ENCODE results near the gene RABGAP1L.
"Not testable (repeated sequence)": the region's sequence is repeated elsewhere in the genome, so short reads cannot be mapped to it uniquely, and the experiment has no call there.

The RABGAP1L gene

DNA sequence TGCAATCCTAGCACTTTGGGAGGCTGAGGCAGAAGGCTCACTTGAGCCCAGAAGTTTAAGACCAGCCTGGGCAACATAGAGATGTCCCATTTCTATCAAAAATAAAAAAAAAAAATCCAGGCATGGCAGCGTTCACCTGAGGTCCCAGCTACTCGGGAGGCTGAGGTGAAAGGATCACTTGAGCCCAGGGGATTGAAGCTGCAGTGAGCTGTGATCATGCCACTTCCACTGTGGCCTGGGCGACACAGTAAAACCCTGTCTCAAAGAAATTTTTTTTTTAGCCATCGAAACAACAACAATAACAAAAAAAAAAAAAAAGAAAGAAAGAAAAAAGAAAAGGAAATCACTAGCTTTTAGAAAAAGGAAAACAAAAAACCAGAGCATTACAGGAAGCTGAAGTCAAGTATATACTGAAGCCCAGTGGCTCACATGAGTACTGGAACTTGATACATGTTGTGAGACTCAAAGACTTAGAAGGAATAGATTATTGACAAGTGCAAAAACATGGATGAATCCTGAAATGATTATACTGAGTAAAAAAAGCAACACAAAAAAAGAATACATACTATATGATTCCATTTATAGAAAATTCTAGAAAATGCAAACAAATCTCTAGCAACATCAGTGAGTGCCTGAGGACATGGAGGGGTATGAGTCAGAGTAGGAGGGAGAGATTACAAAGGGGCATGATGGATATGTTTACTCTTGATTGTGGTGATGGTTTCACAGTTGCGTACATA is 6.1 kb upstream of the RABGAP1L start:
- no peak overlapping the region for H3K4me3 ChIP-seq (ENCODE audit: low read depth, low read length)

DNA sequence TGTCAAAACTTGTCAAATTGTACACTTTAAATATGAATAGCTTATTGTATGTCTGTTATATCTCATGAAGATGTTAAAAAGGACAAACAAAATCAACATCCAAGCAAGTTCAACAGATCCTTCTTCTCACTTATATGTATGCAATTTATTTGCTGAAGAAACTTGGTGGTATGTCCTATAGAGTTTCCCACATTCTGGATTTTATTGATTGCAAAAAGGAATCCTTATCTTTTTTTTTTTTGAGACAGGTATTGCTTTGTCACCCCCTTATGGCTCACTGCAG is 5.6 kb upstream of the RABGAP1L start:
- H3K4me3 ChIP-seq (ENCODE audit: low read depth, low read length): no peak overlapping the region

DNA sequence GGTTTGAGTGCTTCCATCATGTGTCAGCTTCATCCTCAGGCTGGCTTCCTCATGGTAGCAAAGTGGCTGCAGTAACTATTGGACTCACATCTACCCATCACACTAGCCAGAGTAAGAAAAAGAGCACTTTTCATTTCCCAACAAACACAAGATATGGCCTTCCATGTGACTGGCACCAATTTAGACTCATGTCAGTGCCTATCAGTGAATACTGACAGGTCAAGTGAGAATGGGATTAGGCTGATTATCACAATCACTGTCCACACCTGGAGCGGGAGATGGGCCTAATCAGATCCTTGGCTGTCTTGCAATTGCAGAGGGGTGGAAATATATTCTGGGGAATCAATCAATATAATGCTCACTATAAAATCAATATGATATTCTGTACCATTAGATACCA is 2.9 kb upstream of the RABGAP1L start:
- H3K4me3 ChIP-seq (ENCODE audit: low read depth, low read length): no peak overlapping the region

DNA sequence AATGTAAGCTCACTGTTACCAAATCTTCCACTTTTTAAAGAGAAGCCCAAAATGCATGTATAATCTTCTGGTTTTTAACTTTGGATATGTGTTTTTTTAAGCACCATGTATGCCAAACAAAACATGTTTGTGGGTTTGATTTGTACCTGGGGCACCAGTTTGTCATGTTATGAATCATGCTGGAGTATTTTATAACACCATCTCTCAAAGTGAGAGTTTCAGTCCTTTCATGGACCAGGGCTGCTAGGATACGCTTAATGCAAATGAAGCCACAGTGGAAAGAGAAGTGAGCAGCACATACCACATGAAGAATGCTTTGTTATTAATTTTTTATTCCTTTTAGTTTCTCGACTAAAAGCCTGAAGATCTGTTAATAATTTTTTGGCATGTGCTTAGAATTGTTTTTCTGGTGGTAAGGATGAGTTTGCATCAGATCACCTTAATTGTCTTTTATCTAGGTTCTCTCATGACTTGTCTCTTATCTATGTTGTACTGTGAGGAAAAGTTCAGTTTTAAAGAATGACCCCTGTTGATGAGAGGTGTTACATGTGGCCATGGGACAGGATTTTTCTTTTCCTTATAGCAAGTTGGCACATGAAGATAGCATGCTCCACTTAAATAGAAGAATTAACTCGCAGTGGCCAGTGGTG is 2.0 kb upstream of the RABGAP1L start:
- no peak overlapping the region for H3K4me3 ChIP-seq (ENCODE audit: low read depth, low read length)

DNA sequence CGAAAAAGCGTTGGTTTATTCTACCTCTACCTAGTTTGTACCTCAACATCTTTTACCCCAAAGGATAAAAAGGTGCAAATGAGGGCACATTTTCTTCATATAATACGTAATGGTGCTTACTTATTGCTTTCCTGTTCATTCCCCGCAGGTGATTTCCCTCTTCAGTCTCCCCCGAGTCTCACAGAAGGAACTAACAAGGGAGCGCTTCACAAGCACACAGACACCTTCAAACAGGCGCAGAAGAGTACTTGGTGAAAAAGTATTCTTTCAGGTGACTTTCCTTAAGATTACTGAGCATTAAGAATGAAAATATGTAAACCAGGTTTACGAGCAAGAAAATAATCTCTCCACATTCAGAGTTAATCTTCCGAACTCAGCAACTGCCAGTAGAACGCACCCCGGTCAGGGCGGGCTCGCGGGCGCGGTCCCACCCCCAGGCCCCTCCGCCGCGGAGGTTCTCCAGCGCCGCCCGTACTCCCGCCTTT is 511 bp upstream of the RABGAP1L start:
- H3K4me3 ChIP-seq (ENCODE audit: low read depth, low read length): peak overlapping the region; percentile 81

DNA sequence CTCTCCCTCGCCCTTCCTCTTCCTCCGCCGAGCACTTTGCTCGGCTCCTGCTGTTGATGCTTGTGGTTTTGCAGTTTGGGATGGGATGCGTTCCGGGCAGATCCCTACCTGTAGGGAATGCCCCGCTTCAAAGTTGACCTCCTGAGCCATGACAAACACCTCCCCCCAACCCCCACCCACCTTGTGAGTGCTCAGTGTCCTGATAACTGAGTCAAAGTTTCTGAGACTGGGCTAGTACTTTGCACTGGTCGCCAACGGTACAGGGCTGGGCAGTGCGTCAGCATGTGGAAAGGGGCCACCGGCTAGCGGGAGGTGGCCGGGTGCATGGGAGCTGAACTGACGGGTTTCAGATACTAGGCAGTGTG is 771 bp downstream of the RABGAP1L start:
- peak overlapping the region; percentile 81 for H3K4me3 ChIP-seq (ENCODE audit: low read depth, low read length)

DNA sequence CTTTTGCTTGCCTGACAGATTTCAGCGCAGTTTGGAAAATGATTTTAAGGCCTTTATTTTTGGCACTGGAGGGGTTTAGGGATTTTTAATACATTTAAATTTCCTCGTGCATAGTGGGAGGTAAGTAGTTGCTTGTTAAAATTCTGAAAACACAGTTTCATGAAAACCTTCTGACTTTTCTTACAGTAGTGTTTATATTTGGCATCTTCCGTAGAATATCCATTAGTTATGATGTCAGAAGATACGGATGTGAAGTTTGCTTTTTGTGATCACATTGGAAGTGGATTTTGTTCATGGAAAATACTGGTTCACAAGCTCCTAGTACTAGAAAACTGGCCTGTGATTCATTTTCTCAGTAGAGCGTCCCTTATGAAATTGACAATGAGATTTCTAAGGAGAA is 1.3 kb downstream of the RABGAP1L start:
- H3K4me3 ChIP-seq (ENCODE audit: low read depth, low read length): peak overlapping the region; percentile 81

DNA sequence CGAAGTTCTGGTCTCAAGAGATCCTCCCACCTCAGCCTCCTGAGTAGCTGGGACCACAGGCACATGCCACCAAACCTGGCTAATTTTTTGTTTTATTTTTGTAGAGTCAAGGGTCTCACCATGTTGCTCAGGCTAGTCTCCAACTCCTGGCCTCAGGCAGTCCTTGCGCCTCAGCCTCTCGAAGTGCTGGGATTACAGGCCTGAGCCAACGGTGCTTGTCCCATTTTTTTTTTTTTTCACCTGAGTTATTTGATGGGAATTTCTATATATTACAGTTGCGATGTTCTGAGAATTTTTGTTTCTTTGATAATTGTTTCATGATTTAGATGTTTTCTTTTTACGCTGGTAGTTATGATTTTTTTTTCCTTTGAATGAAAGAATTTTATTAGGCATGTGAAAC is 2.5 kb downstream of the RABGAP1L start:
- H3K4me3 ChIP-seq (ENCODE audit: low read depth, low read length): no peak overlapping the region

DNA sequence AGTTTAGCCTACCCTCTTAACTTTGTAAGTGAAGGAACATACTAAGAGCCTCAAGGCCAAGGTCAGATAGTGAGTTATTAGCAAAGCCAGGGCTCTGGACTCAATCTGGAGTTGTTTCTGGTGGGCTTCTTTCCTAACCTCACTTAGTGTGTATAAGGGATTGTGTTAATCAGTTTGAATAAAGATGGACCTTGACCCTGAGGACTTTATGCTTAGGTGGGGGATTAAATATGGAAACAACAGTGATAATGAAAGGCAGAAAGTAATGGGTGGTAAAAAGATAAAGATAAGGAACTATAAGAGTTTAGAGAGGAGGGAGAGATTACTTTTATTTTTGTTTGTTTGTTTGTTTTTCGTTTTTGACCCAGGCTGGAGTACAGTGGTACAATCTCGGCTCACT is 5.5 kb downstream of the RABGAP1L start:
- H3K4me3 ChIP-seq (ENCODE audit: low read depth, low read length): no peak overlapping the region

DNA sequence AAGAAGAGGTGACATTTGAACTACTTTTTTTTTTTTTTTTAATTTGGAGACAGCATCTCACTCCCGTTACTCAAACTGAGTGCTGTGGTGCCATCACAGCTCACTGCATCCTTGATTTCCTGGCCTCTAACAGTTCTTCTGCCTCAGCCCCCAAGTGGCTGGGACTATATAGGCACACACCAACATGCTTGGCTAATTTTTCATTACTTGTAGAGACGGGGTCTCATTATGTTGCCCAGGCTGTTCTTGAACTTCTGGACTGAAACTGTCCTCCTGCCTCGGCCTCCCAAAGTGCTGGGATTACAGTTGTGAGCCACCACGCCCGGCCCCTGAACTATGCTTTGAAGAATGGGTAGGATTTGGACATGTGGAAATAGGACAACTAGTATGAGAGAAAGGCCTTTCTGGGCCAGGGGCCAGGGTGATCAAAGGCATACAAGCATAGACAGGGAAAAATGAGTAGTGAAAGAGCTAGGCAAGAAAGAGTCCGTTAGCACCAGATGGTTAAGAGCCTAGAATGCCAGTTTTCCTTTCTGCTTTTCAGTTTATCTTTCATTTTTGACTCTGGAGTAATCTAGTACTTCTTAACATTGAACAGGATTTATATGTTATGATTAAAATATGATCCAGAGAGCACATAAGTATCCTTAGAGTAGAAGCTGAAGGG is 6.3 kb downstream of the RABGAP1L start:
- H3K4me3 ChIP-seq (ENCODE audit: low read depth, low read length): no peak overlapping the region

DNA sequence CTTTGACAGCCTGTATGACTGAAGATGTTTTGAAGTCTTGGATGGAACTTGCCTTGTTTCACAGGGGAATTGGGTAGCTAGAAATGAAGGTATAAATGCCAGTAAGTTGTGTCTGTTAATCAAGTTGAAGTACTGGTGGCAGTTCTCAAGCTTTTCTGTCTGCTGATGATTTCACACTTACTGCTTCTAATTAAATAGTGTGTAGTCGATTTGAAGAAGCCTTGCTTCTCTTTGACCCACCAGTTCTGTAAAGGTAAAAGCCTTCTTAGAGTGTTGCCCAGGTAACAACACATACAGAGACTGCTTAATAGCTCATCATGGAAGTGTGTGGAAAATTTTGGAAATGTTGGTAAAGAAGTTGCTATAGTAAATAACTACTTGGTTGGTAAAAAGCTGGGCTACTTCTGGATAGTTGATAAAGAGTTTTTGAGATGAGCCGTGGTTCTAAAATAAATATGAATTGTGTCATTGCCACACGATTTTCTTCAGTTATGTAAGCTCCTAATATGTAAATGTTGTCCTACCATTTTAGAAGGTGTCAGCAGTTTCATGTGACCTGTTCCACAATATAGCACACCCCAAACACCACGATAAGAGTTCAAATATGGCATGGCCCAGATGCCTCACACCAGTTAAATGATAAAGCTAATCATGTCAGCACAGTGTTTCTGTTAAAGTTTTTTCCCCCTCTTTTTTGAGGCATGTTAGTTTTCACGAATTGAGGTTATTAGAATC is 7.4 kb downstream of the RABGAP1L start:
- H3K4me3 ChIP-seq (ENCODE audit: low read depth, low read length): no peak overlapping the region

DNA sequence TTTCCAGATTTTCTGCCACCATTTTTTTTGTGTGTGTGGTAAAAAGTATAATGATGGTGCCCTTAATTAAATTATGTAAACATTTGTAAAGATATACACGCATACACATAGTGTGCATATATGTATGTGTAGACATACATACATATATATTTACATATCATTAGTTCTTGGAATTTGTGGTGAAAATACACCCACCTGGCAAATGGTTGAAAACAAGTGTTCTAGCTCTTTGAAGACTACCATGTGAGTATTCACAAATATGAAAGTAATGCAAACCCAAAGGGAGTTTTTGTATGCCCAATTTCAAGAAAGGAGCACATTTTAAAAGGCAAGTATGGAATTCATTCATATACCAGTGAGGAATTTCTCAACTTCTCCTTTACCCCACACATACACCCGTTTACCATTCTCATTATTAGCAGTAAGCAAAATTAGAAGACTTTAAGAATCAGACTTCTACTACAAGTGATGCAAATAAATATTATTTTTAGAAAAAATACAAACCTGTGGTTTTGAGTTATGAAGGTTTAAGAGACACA is 8.0 kb downstream of the RABGAP1L start:
- H3K4me3 ChIP-seq (ENCODE audit: low read depth, low read length): no peak overlapping the region

DNA sequence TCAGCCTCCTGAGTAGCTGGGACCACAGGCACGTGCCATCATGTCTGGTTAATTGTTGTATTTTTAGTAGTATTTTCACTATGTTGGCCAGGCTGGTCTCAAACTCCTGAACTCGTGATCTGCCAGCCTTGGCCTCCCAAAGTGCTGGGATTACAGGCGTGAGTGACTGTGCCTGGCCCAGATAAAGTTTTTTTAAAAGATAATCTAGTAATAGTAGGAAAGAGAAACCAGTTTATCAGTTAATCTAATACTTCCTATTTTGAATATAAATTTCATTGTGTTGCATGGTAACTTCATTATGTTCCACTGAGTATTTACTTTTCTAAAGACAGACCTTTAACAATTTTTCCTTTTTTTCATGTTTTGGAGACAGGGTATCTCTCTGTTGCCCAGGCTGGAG is 10.0 kb downstream of the RABGAP1L start:
- no peak overlapping the region for H3K4me3 ChIP-seq (ENCODE audit: low read depth, low read length)

DNA sequence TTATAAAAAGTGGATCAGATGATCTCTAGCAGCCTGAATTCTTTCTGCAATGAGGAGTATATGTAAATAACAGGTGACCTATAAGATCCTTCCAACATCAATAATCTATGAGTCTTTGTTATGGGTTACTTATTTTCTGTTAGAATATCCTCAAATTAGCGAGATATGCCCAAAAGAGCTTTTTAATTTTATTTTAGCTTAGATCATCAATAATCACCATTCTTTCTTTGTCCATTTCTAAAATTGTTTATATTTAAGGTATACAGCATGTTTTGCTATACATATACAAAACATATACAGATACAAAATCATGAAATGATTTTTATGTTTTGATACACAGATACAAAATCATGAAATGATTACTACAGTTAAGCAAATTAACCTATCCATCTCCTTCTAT is 11.8 kb downstream of the RABGAP1L start:
- no peak overlapping the region for H3K4me3 ChIP-seq (ENCODE audit: low read depth, low read length)

DNA sequence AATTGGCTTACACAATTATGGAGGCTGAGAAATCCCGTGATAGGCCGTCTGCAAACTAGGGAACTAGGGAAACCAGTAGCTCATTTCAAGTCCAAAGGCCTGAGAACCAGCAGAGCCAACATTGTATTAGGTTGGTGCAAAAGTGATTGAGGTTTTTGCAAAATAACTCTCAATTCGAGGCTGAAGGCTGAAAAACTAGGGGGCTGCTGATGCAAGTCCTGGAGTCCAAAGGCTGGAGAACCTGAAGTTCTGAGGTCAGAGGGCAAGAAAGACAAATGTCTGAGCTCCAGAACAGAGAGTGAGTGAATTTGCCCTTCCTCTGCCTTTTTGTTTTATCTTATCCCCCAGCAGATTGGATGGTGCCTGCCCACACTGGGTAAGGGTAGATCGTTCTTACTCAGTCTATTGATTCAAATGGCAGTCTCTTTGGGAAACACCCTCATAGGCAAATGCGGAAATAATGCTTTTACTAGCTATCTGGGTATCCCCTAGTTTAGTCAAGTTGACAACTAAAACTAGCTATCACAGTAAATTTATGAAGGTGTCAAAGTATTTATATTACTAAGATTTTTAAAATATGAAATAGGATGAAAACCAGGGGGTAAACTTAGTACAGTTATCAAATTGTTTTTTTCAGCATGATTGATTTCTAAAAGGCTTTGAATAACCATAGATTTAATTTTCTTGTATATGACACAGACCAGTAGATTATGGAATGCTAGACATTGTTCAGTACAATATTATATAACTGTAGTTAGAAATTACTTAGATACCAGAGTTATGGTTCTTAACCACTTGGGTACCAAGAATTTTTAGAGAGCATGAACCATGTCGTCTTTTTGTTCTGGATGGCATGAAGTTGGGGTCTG is 15.4 kb downstream of the RABGAP1L start:
- H3K4me3 ChIP-seq (ENCODE audit: low read depth, low read length): no peak overlapping the region

DNA sequence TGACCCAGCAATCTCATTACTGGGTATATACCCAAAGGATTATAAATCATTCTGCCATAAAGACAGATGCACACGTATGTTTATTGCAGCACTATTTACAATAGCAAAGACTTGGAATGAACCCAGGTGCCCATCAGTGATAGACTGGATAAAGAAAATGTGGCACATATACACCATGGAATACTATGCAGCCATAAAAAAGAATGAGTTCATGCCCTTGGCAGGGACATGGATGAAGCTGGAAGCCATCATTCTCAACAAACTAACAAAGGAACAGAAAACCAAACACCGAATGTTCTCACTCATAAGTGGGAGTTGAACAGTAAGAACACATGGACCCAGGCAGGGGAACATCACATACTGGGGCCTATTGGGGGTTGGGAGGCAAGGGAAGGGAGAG is 19.1 kb downstream of the RABGAP1L start:
- H3K4me3 ChIP-seq (ENCODE audit: low read depth, low read length): not testable (repeated sequence)

DNA sequence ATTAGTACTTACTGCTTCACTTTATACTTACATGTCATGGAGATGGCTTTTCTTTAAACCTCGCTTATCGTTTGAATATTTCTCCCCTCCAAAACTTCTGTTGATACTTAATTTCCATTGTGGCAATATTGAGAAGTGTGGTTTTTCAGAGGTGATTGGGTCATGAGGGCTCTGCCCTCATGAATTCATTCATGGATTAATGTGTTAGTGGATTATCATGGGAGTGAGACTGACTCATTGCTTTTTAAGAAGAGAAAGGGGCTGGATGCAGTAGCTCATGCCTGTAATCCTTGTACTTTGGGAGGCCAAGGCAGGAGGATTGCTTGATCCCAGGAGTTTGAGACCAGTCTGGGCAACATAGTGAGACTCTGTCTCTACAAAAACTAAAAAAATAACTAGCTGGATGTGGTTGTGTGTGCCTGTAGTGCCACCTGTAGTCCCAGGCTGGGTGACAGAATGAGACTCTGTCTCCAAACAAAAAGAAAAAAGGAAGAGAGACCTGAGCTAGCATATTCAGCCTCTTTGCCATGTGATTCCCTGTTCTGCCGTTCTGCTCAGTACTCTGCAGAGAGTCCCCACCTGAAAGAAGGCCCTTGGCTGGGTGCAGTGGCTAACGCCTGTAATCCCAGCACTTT is 30.2 kb downstream of the RABGAP1L start:
- no peak overlapping the region for H3K4me3 ChIP-seq (ENCODE audit: low read depth, low read length)

DNA sequence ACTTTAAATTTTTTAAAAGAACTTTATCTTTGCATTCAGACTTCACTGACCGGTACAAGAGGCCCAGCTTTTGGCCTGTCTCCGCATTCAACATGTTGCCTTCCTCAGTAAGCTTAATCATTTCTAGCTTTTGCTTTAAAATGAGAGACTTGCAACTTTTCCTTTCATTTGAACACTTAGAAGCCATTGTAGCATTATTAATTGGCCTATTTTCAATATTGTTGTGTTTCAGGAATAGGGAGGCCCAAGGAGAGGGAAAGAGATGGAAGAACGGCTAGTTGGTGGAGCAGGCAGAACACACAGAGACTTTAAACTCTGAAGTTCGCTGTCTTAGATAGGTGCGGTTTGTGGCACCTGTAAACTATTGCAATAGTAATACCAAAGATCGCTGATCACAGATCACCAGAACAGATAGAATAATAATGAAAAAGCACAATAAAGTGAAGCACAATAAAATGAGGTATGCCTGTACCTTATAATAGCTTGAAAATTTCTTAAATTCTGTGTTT is 31.4 kb downstream of the RABGAP1L start:
- no peak overlapping the region for H3K4me3 ChIP-seq (ENCODE audit: low read depth, low read length)

DNA sequence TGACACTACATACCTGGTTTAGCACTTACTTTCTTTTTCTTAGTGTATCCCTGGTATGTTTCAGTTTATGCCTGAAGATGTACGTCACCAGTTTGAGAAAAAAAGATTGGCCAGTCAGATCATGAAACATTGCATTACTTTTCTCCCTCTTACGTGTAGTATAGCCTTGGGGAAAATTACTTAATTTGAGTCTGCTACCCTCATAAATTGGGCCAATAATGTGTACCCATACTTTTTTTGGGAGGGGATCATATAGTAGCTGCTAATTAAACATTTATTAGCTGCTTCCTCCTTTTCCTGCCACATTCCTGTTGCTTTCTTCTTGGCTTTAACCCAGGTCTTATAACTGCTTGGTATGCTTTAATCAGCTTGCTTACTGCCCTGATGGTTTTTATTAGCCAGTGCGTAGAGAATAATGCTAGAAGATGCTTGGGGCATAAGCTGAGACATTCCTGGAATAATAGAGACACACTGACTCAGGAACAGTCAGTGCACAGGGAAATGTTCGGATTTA is 32.1 kb downstream of the RABGAP1L start:
- H3K4me3 ChIP-seq (ENCODE audit: low read depth, low read length): no peak overlapping the region

DNA sequence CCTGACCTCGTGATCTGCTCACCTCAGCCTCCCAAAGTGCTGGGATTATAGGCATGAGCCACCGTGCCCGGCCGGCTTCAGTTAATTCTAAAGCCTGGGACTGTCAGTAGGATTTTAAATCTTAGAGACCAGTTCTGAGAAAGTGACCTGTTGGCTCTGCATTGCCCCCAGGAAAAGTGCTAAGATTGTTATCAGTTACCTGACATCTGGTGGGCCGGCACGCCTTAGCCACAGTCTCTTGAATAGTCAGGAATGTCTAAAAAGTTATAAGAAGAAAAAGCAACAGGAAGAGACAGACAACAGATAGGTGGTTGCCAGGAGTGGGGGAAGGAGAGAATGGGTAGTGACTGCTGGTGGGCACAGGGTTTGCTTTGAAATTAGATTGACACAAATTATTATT is 35.1 kb downstream of the RABGAP1L start:
- no peak overlapping the region for H3K4me3 ChIP-seq (ENCODE audit: low read depth, low read length)
